Brain pericyte (primary cell): ENCODE results near the gene ESR2.
"Not testable (repeated sequence)": the region's sequence is repeated elsewhere in the genome, so short reads cannot be mapped to it uniquely, and the experiment has no call there.

Source experiments
- DNase-seq: peaks from one replicate; pipeline ENCODE4 v3.0.0-alpha.2; 2012; ENCODE audit warnings: low read depth, low spot score

Gene ESR2

DNA sequence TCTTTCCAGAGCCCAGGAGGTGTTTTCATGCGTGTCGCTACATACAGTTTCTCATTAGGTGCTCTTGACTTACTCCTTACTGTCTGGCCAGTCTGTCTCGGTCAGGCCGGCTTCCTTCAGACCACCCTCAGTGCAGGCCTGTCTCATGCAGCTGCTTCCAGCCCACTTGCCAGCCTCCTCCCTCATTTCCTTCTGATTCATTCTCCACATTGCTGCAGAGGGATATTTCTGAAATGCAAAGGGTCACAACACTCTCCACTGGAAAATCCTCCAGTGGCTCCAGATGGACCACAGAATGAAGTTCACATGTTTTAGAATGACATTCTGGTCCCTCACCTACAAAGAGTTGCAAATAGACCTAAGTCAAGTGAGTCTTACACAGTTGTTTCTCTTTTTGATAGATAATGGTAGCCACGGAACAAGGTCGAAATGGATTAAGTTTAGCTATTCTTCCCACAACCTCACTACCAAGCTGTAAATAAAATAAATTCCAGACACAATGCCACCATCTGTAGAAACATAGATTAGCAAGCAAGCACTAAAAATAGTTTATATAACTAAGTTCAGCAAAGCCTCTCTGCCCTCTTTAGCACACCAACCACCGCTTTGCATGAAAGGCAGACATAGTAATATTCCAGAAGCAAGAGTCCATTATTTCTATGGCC, 146.9 kb downstream of the ESR2 start:
- DNase-seq: peak; percentile 24

DNA sequence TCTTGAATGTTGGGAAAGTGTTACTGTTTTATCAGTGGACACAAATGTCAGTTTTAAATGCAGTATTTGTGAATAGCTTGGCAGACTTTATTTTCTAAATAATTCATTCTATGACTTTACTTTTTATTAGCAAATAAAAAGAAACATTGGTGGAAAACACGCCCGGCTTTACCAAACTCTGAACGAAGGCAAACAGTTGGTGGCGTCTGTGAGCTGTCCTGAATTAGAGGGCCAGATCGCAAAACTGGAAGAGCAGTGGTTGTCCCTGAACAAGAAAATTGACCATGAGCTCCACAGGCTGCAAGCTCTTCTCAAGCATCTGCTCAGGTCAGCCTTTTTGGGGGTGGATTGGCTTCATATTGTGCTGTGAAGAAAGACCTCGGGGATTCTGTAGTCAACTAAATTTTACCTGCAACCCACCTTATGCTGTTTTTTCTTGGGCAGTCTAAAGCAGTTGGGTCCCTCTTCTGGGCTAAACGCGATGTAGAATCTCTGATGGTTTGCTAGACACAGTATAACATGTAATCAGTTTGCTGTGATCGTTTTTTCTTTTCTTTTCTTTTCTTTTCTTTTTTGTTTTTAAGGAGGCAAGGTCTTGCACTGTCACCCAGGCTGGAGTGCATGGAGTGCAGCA, 156.4 kb downstream of the ESR2 start:
- no peak for DNase-seq

DNA sequence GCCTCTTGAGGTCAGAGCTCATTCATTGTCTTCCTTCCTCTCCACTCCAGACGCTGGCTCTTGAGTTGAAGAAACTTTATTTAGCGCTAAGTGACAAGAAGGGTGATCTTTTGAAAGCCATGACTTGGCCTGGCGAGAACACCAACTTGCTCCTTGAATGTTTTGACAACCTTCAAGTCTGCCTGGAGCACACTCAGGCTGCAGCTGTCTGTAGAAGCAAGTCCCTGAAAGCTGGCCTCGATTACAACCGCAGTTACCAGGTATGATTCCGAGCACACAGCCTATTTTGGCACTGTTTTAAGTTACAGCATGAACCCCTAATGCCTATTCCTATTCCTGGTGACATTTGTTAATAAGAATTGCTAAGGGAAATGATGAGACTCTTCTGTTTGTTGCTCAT, 167.6 kb downstream of the ESR2 start:
- no peak for DNase-seq

DNA sequence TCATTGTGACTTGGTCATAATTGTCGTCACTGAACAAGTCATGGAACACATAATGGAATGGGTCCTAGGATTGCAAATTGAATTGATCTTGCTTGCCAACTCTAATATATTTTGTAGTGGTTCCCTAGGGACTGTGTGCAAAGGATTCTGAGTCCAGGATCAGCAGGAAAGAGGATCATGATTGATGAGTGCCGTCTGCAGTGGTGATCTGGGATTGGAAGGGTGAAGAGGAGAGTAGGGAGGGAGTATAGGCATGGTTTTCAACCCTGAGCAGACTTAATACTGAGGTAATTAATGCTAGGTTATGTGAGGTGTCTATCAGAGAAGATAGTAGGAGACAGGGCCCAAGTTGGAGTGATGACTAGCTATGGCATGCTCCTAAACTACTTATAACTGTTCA, 168.9 kb downstream of the ESR2 start:
- no peak for DNase-seq

DNA sequence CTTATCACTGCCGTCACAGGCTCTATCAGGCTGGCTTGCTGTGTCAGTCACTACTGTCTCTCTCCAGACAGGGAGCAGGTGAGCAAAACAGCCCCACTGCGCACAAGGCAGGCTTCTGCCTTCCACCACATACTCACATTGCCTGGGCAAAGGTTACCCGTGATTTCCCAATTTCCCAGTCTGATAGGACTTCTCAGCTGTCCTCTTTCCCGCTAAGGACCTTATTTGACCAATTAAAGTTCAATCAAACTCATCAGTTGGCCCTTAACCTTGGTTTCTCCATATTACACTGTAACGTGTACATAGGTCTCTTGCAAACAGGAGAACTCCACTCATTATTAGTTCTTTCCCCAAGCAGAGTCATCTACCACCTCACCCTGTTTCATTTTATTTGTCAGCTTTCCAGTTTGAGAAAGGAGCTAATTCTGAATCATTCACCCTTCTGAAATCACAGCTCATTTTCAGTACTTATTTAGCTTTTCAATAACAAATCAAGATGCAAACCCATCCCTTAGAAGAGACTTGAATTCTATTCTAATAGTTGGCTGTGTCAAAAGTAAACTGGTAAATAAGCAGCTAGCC, 170.8 kb downstream of the ESR2 start:
- no peak for DNase-seq

DNA sequence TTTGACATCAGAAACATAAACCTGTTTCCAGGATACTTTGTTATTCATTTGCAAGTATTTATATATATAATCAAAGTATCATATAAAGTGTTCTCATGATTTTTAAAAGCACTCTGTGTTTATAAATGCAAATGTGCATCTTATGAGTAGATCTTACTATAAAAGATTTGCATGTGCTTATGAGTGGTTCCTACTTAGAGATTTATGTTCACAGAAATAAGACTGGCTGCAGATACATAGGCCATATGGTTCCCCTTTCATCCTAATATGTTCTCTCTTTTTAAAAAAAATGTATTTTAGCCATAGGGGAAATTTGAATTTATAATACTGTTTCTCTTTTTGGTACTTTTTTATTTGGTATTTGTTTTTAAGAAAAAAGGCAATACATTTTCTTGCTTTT, 174.2 kb downstream of the ESR2 start:
- no peak for DNase-seq

DNA sequence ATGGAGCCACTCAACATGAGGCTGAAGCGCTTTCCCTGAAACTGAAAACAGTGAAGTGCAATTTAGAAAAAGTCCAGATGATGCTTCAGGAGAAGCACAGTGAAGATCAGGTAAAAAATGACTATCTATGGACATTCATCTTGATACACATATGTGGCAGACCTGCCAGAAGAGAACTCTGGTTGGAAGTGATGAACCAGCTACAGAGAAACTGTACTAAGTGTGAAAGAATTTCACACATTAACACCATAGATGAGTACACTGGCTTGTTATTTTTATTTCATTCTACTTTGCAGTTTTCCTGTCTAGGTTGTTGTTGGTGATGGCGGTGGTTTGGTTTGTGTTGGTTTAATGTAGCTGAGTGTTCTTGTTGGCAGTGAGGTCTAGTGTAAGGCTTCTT, 174.7 kb downstream of the ESR2 start:
- no peak for DNase-seq

DNA sequence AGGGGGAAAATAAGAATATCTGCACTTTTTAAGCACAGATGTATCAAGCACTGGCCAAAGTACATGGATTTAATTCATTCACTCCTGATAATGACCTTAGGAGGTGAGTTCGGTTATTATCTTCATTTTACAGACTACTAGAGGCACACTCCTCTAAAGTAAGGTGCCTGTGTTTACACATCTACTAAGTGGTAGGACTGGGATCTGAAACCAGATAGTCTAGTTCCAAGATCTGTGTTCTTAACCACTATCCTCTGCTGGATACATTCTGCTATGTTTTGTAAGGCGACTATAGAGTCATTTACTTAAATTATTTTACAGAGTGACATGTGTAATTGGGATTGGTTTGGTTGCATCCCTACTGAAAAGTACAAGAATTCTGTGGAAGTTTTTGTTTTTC, 175.3 kb downstream of the ESR2 start:
- DNase-seq: no peak

DNA sequence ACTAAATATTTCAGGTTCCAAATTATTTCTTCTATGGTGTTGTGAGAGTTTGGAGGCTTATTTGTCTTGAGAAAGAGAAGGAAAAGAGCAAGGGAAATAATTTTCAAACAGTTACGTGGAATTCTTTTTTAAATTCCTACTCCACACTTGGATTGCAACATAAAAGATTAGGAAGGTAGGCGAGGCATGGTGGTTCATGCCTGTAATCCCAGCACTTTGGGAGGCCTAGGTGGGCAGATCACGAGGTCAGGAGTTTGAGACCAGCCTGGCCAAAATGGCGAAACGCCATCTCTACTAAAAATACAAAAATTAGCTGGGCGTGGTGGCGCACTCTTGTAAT, 175.8 kb downstream of the ESR2 start:
- DNase-seq: not testable (repeated sequence)

DNA sequence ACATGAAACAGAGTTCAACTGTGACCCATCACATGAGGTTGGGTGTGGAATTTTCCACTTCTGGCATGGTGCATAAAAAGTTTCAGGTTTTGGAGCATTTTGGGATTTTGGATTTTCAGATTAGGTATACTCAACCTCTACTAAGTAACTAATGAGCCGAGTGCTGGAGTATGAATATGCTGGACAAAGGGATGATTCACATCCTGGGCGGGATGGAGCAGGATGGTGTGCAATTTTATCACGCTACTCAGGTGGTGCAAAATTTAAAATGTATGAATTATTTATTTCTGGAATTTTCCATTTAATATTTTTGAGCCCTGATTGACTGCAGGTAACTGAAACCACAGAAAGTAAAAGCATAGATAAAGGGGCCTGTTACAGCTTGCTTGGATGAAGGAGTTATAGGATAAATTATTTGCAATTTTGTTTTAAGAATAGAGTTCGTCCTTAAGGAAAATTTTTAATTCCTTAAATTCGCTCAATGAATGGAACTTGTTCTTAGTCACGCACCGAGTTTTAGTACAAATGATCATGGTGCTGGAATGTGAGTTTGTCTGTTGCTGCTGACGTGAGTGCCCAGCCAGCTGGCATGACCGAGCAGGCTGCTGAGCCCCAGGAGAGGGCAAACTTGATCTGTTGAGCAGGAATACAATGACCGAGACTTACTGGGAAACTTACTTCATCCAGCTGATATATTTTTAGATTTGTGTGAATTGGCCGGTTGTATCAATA, 176.3 kb downstream of the ESR2 start:
- peak; percentile 48 for DNase-seq

DNA sequence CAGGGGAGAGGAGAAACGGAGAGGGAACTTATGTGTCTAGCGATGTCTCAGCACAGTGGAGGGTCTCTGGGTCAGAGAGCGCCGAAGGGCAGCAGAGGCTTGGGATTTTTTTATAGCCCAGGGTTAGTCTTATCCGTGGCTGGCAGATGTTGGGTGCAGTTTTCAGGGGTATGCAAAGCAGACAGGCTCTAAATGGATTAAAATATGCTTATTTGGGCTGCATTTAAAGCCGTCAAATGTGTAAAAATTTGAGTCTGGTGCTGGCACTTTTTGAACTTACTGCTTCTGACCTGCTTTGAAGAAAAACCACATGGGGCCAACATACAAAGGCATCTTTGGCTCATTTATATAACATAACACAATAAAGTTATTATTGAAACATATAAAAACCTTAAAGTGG, 178.8 kb downstream of the ESR2 start:
- DNase-seq: no peak

DNA sequence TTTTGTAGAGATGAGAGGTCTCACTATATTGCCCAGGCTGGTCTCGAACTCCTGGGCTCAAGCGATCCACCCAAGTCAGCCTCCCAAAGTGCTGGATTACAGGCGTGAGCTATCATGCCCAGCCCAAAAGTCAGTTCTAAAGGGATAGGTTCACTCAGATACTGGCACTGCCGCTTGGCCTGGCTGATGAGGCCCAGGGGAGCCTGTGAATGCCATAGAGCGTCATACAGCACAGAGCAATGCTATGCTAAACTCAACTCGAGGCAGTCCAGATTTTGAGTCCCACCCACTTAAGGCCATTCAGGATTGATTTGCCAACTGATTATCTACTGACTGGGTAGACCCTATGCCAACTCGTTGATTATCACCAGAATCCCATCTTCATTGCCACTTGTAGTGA, 179.4 kb downstream of the ESR2 start:
- DNase-seq: no peak

DNA sequence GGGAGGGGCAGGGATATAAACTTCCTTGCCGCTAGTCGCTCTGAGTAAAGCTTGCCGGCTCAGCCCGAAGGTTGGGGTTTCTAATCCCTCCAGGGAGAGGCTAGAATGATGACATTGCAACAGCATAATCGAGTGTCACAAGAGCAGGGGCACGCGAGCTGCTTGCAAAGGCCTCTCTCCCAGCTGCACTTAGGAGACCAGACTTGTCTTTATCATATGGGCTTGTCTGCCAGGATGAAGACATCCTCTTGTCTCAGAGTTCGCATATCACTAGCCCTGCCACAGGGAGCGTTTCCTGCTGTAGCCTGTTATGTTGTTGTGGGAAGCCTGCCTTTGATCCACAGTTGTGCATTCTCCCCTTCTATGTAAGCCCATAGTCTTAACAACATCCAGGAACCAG, 180.0 kb downstream of the ESR2 start:
- no peak for DNase-seq

DNA sequence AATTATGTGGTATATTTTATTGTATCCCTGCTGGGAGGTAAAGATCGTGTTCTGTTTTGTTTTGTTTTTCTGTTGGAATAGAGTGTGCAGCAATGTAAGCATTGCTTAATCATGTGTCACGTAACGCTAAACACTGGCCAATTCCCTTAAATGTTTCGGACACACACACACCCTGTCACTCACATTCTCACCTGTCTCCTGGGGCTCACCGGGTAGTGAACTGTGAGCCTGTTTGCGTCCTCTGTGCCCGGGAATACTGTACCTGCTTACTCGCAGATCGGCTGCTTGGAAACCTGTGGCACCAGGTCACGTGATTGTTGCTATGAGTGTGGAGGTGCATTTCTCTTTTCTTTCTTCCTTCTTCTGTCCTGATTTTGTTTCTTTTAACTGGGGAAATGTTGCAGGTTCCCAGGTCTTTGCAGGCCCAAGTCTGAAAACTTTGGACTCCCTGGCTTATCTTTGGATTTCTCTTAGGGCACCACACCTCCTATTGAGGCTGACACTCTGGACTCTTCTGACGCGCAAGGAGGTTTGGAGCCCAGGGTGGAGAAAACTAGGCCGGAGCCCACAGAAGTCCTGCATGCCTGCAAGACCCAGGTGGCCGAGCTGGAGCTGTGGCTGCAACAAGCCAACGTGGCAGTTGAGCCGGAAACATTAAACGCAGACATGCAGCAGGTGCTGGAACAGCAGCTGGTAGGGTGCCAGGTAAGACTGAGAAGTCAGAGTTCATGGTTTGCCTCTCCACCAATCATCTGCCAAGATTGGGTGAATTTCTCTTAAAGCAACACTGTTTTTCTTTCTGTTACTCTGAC, 181.1 kb downstream of the ESR2 start:
- no peak for DNase-seq

DNA sequence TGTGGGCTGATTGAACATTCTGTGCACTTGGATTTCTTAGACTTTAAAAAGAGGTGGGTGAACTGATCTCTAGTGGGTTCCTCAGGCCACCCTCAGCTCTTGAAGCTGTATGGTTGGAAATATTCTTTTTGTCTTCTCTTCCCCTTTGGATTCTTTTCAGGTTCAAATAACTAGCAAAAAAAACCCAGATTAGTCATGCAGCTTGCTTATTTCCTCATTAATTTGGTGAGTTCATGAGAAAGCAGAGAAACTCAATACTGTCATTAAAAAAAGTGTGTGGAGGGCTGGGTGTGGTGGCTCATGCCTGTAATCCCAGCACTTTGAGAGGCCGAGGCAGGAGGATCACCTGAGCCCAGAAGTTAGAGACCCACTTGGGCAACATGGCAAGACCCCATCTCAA, 183.4 kb downstream of the ESR2 start:
- DNase-seq: no peak

DNA sequence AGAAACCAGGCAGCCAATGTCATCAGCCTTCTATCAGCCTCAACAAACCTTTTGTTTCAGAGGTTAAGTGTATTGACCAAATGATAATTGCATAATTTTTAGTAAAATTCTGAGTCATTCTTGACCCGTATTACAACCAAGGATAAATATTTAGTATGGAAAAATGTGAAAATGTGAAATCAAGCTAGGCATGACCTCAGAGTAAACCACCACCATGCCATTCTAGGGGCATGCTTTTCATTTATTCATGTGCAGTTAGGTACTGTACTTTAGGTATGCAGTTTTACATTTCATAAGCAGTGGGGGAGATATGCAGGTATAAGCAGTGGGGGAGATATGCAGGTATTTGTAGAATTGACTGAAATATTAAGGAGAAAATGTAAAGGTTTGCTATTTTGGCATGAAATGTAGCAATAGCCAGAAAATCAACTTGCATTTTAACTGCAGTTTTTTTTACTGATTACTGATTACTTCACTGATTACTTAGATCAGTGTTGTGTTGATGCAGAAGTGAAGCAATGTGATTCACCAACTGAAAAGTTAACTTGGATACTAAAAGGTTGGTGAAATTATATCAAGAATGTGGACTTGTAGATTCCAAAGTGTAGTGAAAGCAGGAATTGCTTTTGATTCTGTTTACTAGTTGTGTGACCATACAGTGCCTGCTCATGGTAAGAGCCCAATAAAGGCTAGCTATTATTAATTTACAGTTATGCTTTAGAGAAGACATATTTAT, 184.2 kb downstream of the ESR2 start:
- DNase-seq: no peak

DNA sequence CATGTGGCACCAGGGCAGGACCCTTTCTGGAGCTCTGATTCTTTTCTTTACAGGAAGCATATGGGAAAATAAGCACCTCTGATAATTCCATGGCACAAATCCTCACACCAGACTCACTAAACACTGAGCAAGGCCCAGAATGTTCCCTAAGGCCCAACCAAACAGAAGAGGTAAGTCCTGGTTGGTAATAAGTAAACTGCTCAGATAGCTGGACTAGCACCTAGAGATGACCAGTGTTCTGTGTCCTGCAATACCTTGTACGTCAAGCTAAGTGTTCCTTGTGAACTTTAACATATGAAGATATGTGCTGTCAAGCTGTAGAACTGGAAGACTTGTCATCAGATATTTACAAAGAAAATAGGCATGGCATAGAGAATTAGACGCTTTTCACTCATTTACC, 186.7 kb downstream of the ESR2 start:
- DNase-seq: no peak

DNA sequence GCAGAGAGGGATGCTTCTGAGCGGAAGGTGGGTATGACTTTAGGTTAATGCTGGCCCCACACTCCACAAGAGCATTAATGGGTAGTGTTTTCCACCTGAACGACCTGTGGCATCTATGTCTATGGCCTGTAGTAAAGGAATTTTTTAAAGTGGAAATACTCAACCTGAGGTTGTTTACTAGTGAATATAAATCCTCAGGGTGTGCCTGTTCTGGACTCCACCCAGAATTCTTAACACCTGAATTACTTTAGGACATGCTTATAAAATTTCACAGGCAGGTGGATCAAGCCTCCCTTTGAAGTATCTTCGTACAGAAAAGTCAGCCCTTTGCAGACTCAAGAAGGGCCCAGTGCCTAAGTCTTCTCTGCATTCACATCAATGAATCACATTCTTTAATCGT, 196.1 kb downstream of the ESR2 start:
- DNase-seq: no peak

DNA sequence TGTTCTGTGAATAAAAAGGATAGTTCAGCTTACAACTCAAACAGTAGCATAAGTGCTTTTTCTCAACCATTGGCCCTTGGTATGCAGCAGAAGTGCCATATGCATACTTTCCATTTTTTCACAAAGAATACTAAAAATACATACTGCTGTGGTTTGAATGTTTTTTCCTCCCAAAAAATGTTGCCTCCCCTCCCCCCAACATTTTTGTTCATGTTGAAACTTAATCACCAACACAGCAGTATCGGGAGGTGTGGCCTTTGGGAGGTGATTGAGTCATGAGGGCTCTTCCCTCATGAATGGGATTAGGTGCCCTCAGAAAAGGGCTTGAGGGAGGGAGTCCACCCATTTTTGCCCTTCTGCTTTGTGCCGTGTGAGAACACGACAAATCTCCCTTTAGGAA, 198.6 kb downstream of the ESR2 start:
- DNase-seq: no peak

DNA sequence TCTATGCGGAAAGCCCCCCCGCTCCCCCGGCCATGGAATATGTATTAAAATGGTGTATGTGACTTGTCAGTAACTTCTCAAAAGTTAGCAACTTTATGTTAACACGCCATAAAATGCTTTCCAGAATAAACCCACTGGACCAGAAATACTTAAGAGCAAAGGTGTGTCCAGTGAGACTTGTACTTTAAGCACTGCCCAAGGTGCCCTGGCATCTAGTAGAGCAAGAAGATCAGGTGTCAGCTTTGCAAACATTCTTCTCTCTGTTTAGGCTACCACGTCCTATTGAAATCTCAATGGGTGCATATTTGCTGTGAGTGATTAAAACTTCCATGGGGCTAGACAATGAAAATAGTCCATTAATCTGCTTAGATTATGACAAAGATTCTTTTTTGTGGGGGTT, 201.2 kb downstream of the ESR2 start:
- DNase-seq: no peak

DNA sequence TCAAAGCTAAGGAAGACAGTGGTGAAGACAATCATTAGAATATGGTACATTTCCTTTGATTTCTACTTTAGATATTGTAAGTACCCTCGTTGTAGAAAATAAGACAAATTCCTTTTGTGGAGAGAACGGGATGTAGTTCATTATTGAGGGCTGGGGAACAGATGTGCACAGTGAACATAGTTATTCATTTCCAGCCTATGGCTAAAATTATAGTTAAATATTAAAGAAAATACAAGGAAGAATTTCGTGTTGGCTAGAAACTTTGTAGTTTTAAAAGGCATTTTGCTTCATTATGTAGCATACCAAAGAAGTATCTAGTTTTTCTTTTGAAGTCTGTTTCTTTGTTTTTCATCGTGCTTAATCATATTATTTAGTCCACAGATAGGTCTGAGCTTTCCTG, 201.8 kb downstream of the ESR2 start:
- DNase-seq: no peak
